ENCODE data around the gene LIMS1.
A peak's percentile ranks its signal among the peaks of the same experiment; 100 is the strongest.

The LIMS1 gene

DNA sequence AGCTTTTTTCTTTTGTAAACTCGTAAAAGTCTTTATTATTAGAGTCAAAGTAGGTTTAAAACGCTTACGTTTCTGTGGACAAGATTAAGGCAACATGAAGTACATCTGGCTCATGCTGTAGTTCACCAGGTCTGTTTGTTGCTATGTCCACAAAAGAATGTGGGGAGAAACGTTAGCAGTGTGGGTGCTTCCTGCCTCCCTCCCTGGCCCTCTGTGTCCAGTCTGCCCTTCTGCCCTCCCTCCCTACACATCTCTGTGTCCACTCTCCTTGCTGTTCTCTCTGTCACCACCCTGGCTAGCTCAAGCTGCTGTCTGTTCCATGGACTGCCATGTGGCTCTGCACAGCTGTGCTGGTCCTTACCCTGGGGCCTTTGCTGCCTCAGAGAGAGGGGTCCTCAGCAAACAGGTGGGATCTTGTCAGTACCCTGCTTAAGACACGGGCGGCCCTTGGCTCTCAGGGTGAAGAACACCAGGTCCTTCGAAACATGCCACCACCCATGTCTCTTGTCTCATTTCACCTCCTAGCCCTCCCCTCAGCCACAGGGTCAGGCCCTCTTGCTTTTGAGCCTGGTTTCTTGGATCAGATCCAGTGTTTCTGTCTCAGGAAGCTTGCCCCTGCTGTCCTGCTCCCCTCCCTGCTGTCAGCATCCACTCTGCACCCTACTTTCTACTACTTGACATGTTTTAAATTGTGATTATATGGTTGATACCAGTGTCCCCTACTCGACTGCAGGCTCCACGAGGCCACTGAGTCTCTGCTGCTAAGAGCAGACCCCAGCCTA, 79.2 kb downstream of the LIMS1 start:
- DNase-seq (ENCODE audit: extremely low read depth in 1 of 2, low read depth in 1 of 2), result no peak

DNA sequence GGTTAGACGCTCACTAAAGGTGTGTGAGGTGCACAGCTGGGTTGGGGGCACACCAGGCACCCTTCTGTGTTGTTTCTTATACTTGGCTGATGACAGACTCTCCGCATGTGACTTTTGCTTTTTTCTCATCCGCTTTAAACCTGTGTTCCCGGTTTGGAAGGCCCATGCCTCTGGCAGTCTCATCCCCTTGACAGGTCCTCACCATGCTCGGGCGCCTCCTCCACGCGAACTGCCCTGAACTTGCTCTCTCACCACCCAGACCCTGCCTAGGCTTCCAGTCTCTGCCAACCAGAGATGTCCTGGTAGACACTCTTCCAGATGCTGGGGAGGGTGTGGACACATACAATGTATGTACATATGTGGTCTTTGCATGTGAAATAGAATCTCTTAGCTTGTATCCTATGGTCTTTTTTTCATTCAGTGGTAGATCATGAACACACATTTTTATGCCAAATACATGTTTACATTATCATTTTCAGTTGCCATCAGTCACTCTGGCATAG, 79.8 kb downstream of the LIMS1 start:
- no peak for DNase-seq (ENCODE audit: extremely low read depth in 1 of 2, low read depth in 1 of 2)

DNA sequence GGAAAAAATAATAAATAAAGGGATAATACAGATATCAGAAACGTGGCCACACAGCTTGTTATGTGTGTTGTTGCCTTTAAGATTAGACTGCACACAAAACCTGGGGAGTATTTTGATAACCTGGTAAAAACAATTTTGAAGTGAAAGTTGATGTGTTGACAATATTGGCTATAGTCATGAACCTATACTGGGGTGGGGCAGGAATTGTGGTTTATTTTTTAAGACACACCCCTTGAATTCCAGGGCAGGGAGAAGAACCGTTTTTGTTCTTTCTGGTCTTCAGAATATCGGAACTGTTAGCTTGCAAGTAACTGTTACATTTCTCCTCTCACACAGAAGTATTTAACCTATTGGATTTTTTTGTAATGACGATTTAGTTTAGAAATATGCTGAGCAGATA, 80.4 kb downstream of the LIMS1 start:
- DNase-seq (ENCODE audit: extremely low read depth in 1 of 2, low read depth in 1 of 2), result no peak

DNA sequence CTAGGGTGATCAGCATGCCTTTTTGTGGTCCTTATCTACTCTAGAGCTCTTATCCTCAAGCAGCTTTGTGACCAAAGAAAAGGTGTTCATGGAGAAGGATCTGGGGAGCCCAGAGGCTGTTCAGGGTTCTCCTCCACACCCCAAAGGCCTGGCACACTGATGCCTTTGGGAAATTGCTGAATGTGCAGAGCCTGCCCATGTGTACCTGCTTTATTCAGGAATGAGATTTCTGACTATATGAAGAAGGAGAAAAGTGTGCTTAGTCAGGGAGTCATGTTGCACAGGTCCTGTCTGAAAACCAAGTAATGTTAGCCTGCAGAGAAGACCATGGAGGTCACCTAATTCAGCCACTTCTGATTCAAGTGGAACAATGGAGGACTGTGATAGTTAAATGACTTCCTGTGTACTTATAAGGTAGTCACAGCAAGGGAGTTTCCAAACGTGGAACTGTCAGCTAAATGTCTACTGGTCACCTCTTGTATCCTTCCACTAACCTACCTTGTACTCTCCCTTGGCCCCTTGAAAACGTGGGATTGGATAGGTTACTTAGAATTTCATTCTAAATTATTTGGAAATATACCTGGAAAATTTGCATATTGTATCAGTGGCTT, 81.3 kb downstream of the LIMS1 start:
- DNase-seq (ENCODE audit: extremely low read depth in 1 of 2, low read depth in 1 of 2), result no peak

DNA sequence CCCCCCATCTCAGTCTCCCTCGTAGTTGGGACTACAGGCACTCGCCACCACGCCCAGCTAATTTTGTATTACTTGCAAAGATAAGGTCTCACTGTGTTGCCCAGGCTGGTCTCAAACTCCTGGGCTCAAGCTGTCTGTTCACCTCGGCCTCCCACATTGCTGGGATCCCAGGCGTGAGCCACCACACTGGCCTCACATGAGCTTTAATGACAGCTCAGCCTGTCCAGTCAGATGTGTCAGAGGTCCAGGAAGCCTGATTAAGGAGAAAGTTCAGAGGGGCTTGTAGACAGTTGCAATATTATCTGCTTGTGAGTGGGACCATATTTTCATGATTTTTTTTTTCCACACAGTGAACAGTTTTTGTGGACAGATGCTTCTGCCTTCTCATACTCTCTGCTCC, 82.0 kb downstream of the LIMS1 start:
- no peak for DNase-seq (ENCODE audit: extremely low read depth in 1 of 2, low read depth in 1 of 2)

DNA sequence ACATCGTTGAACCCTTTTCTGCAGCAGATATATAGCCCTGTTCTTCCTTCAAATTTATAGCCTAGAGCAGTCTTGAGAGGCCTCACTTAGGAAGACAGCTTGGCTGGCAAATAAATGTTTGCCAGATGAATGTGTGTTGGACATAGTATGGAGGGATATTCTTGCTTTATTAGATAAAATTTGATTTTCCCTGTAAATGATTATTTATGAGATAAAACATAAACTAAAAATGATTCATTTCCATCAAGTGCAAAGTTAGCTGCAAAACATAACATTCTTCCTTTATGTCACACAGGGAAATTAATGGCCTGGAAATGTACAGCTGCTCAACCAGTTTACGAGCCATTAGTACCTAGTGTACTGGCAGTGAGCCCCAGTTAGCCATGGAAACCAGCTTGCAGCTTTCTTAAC, 82.5 kb downstream of the LIMS1 start:
- DNase-seq (ENCODE audit: extremely low read depth in 1 of 2, low read depth in 1 of 2), result no peak

DNA sequence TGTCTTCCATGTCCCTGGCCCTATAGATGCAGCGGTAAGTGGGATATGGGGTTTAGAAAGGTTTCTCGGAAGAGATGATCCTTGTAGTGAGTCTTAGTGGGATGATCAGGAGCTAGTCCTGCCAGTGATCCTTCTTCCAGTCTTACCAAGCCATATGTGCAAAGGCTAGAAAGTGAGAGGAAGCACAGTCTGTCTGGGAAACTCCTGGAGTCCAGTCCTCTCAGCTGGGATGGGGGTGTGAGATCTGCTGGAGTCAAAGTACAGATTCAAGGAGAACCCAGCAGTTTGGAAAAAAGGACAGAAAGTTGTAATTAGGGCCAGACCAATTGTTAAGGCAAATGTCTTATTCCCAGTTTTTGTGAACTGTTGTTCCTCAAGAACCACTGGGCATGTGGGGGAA, 83.3 kb downstream of the LIMS1 start:
- no peak for DNase-seq (ENCODE audit: extremely low read depth in 1 of 2, low read depth in 1 of 2)

DNA sequence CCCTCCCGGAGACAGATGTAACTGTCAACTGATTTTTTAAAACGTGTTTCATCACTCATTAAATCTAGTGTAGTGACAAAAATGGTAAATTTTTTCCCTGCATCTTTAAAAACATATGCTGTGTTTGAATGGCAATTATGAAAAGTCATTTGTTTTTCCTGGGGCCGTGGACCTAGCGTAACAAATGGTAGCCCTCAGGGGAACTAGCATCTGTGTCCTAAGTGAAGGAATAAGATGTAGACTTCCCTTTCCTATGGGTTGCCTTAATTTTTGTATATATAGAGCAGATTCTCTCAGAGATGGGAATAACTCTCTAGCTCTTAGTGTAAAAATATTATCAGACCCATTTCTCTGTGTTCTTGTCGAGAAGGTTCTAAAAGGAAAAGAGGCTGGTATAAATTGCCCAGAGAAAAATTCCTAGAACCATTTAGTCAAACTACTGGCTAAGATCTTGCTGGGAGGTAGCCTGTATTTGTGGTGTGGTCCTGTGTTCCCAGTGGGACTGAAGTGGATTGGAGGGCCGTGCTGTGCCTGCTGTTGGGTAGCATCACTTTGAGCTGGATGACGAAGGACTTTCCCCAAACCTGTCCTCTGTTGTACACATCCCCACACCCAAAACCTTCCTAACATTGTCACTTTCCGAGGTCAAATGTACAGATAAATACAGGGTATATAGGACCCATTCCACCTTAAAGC, 85.8 kb downstream of the LIMS1 start:
- no peak for DNase-seq (ENCODE audit: extremely low read depth in 1 of 2, low read depth in 1 of 2)

DNA sequence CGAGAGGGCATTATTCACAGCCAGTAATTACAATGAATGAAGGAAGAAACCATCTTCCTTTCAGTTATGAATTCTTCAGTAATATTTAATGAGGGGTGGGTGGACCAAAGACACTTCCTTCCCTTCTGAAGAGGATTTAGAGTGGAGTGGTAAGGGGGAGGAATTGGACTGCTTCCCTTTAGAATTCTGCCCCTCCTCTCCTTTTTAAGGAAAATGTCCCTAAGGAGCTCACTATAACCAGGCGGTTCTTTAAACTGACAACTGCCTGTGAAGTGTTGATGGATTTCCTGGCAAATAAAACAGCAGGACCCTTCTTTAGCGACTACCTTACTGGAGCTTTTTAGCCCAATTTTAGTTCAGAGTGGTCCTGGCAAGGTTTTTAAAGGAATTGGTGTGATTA, 86.4 kb downstream of the LIMS1 start:
- DNase-seq (ENCODE audit: extremely low read depth in 1 of 2, low read depth in 1 of 2), result no peak

DNA sequence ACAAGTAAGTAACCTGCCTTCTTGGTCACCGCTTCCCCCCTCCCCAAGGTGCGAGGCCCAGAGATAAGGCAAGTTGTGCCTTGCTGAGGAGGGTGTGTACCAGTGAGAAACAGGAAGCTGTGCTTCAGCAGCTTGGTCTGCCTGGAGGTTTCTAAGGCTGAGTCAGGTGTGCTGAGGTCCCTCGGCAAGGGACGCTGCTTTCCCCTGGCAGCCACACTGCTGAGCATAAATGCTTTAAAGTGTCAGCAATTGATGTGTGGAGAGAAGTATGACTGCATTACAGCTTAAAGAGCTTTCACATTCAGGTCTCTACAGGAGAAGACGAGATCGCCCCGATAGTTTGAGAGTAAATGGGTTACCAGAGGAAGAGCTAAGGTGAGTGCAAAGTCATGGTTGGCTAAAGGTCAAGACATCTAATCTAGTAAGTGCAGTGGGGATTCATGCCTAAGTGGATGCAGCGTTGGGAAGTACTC, 86.9 kb downstream of the LIMS1 start:
- DNase-seq (ENCODE audit: extremely low read depth in 1 of 2, low read depth in 1 of 2), result peak; percentile 54 to 75

DNA sequence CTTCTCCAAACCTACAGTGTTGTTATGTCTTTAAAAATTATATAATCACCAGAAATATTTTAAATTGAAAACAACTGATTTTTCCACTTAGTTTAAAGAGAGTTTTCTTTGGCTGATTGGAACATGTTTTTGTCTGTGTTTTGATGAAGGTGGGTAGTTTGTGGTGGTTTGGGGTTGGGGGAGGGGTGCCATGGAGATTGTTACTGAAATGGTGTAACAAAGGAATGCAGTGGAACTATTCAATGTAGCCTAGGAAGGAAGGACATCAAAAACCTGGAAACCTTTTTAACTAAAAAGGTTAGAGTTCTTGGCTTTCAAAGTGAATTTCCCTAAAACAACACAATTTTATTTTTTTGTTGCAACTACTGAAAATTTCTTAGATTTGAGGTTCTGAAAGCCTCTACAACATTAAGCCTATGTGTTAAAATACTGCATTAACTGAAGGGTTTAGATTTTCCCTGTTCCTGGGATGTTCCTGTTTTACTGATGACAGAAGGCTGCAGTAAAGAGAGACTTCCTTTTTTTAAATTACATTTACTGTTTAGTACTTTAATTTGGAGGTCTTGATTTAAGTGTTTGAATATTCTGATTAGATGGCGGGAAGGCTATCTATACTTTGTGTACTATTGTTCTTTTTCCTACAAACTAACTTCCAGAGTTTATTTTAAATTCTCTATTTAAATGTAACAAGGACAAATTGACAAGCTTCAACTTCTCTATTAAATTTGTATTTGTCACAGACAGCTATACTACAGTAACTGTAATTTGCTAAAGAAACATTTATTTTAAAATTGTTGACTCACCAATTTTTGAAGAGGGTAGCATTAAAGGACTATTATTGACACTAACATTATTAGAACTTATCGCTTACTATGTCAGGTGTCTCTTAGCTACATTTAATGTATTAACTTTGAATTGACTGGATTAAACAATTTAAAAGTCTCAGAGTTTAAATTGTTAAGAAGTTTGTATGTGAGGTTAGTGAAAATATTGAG, 87.7 kb downstream of the LIMS1 start:
- no peak for DNase-seq (ENCODE audit: extremely low read depth in 1 of 2, low read depth in 1 of 2)

DNA sequence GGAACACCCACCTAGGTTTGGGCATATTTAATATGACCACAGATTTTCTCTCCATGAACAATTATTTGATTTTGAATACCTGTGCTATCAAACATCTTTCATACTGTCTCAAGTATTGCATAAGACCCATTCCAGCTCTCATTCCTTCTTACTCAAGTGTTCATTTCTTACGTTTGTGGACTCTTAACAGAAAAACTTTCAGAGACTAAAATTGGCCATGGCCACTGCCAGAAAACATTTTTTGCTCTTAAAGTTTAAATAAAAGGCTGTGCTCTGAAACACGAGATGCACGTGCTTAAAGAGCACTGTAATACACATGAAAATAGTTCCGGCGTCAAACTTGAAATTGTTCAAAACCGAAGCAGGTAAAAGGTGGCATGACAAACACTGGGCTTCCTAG, 89.3 kb downstream of the LIMS1 start:
- no peak for DNase-seq (ENCODE audit: extremely low read depth in 1 of 2, low read depth in 1 of 2)

DNA sequence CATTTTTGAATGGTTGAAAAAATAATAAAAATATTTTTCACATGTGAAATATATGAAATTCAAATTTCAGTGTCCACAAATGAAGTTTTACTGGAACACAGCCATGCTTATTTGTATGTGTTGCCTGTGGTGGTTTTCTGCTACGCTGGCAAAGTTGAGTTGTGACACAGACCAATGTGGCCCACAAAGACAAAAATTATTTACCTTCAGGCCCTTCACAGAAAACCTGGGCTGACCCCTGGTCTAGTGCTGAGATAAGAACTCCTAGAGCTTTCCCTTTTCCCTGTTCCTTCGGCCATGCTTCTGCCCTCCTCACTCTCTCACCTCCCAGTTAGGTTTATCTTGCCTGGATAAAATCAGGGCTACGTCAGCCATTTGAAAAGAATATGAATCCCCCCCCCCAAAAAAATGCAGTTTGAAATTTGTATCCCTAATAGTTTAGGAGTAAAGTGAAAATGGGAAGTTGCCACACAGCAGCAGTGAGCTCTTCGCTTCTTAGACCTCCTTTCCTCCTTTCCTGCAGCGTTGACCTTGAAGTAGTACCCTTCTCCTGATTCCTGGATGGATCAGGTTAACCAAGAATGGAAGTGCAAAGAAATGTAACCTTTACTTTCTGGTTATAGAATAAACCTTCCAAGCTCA, 91.0 kb downstream of the LIMS1 start:
- no peak for DNase-seq (ENCODE audit: extremely low read depth in 1 of 2, low read depth in 1 of 2)

DNA sequence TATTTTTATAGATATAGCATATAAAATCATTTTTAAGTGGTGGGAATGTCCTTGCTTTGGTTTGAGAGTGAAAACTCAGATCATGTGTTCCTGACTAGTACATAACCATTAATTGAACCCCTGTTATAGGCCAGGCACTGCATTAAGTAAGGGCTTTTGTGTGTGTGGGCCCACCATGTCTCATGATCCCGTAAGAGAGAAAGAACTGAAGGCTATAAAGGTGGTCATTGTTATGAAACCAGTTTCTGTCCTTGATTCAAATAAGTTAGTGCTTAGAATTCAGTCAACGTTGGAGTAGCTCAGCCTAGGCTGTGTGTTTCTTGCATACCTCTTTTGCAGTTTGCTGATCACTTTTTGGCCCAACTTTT, 91.5 kb downstream of the LIMS1 start:
- DNase-seq (ENCODE audit: extremely low read depth in 1 of 2, low read depth in 1 of 2), result no peak

DNA sequence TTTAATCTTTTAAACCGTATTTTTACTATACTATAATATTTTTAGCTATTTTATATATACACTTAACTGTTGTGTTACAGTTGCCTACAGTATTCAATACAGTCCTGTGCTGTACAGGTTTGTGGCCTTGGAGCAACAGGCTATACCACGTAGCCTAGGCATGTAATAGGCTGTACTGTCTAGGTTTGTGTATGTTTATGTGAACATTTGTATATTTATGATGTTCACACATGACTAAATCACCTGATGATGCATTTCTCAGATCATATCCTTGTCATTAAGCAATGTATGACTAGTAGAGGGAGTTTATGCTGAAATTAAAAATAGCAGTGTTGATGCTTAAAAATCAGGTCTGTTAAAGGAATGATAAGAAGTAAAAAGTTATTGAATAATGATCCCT, 92.7 kb downstream of the LIMS1 start:
- no peak for DNase-seq (ENCODE audit: extremely low read depth in 1 of 2, low read depth in 1 of 2)

DNA sequence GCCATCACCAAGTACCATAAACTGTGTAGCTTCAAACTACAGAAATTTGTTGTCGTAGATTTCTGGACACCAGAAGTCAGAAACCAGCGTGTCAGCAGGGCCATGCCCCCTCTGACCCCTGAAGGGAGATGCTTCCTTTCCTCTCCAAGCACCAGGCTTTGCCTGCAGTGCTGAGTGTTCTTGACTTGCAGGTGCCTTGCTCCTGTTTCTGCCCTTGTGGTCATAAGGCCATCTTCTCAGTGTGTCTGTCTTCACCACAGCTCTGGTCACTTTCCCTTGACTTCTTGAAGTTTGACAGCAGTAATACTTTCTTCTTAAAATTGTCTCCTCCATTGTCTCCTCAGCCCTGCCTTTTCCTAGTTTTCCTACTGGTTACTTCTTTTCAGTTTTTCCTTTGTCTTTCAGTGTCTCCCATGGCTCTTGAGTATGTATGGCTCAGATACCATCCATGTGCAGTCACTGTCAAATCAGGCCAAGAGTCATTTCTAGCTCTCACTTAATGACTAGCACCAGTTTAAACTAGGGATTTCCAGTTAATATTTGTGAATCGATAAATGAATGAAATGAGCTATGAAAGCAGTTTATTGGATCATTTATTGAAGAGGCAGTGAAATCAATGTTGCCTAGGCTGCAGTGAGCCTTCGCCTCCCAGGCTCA, 93.8 kb downstream of the LIMS1 start:
- DNase-seq (ENCODE audit: extremely low read depth in 1 of 2, low read depth in 1 of 2), result no peak

DNA sequence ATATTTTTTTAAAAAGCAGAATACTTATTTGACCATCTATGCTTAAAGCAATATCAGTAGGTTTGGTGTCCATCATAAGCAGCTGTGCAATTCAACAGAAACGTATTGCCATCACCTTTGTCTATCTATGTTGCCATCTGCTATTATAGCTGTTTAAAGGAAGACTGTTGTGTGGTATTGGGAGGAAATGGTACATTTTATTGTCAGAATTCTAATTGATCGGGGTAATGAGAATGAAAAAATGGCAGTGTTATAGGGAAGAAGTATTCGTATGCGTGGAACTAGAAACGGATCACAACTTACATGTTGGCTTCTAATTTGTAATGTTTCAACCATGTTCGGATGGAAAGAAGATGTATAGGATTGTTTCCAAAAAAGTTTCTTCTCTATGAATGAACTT, 94.7 kb downstream of the LIMS1 start:
- DNase-seq (ENCODE audit: extremely low read depth in 1 of 2, low read depth in 1 of 2), result no peak

DNA sequence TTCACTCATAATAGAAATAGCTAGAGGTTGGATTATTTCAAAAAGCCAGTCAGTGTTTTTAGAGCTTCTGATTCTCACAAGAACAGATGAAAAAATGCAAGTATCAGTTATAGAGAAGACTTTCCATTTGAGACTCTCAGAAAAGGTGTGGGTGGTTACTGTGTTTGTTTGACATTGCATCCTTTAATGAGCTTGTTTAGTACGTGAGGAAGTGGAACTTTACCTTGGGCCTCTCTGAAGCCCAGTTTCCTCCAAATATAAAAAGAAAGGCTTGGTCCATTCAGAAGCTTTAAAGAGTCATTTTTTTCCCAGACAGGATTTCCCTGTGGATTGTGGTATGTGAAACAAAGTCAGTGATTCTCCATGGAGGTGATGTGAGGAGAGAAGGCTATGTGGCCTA, 95.1 kb downstream of the LIMS1 start:
- no peak for DNase-seq (ENCODE audit: extremely low read depth in 1 of 2, low read depth in 1 of 2)

DNA sequence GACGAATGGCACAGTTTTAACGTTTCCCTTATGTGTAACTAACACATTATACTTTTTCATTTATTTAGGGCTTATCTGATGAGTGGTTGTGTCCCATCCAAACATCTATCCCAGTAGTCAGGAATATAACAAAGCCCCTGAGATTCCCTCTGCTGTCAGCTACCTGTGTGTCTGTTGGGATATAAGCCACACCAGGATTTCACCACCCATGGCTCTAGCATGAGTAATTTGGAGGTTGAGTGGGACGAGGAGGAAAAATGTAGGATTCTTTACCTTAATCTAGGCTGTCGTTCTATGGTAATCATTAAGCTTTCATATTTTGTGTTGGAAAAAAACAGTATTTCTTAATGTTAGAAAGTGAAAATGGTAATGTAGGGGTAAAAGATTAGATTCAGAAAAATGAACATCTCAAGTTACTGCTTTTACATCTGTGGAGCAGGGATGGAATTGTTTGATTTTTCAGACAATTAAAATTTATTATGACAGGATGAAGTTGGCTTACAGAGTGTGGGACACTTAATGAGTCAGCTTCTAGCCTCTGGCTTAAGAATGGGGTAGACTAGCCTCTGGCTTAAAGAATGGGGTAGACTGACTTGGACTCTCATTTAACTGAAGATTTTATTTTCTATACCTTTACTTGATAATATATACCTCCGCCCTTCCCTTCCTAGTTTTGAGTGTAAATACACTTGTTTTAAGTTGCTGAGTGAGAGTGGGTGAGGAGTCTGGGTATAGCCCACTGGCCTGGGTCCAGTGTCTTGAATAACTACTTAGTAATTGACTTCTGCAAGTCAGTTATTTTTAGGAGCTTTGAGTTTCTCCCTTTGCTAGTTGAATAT, 96.5 kb downstream of the LIMS1 start:
- no peak for DNase-seq (ENCODE audit: extremely low read depth in 1 of 2, low read depth in 1 of 2)
